Gastroesophageal sphincter (tissue), 4 donors: ENCODE measurements around the gene RPP21. TPM values are rescaled to one million over a fixed set of nuclear protein-coding genes. Genes with fewer than 3 reads are reported as not detected.

Experiments used
- ATAC-seq: fragments of 150-250 bp; one replicate; pipeline ENCODE4 v1.9.1; 2016; ENCODE audit warnings: mild to moderate bottlenecking, moderate library complexity
- H3K27ac ChIP-seq, 4 donors: fragments of 200-600 bp; sonication (generic) in 3 of 4; 1 replicate in 3 of 4; 2 replicates in 1 of 4; pipeline ENCODE4 v1.5.1; 2016 to 2019
- H3K27me3 ChIP-seq: fragments of 200-600 bp; sonication (generic); one replicate; pipeline ENCODE4 v1.5.1; 2019
- H3K36me3 ChIP-seq, 2 donors: fragments of 200-600 bp; sonication (generic); one replicate each; pipeline ENCODE4 v1.5.1; 2019; ENCODE audit warnings: control low read depth in 1 of 2
- H3K4me1 ChIP-seq, 3 donors: fragments of 200-600 bp; sonication (generic); 1 replicate in 2 of 3; 2 replicates in 1 of 3; pipeline ENCODE4 v1.5.1; 2016 to 2019; ENCODE audit warnings: control low read depth in 2 of 3
- H3K4me3 ChIP-seq, 2 donors: fragments of 200-600 bp; sonication (generic); one replicate each; pipeline ENCODE4 v1.5.1; 2019; ENCODE audit warnings: mild to moderate bottlenecking in 1 of 2, moderate library complexity in 1 of 2
- H3K9me3 ChIP-seq, 3 donors: fragments of 200-600 bp; sonication (generic); one replicate each; pipeline ENCODE4 v1.5.1; 2017 to 2019; ENCODE audit warnings: control low read depth in 2 of 3
- EP300 ChIP-seq: sonication (generic); formaldehyde crosslinking; IDR thresholded peaks from one replicate; pipeline ENCODE4 v1.6.1; 2017; ENCODE audit warnings: antibody characterized with exemption, mild to moderate bottlenecking
- POLR2A ChIP-seq, 2 donors: fragments of 450-650 bp; IDR thresholded peaks; one replicate each; pipeline ENCODE4 v1.6.1; 2017; ENCODE audit warnings: antibody characterized with exemption in 2 of 2, mild to moderate bottlenecking in 2 of 2, moderate library complexity in 1 of 2
- POLR2AphosphoS5 ChIP-seq: sonication (generic); formaldehyde crosslinking; IDR thresholded peaks from one replicate; pipeline ENCODE4 v1.6.1; 2017; ENCODE audit warnings: antibody characterized with exemption
- WGBS, 2 donors: methylation state at CpG; one replicate each; pipeline ENCODE4 v1.1.5; 2018; ENCODE audit warnings: low coverage in 1 of 2; 5-methylcytosine and 5-hydroxymethylcytosine counted together
- total RNA-seq, 4 donors: library from RNA; depleted of rRNA; stranded (reverse); fragments of >200 nt; gene quantifications; one replicate each; pipeline ENCODE4 v1.1.0, GENCODE V29; 2016
- TF ChIP-seq, protein P1 (sequence below), 4 experiments: fragments of 200-600 bp in 2 of 4; fragments of 450-650 bp in 2 of 4; sonication (generic) in 1 of 4; IDR thresholded peaks; one replicate each; pipeline ENCODE4 v1.5.1; 2017 to 2019; ENCODE audit warnings: antibody characterized with exemption in 4 of 4, mild to moderate bottlenecking in 2 of 4, moderate library complexity in 2 of 4

RPP21 gene
- total RNA-seq, 4 donors from 2014 or later: 60.7 to 137 (median 82.2) TPM

- Histone ChIP-seq H3K36me3 (peaks cover 0 to 42% of the 10 kb centered on the region in 2 donors), H3K27me3 (no peaks in the 10 kb centered on the region), H3K4me1 (peaks cover 0 to 35% (median 17%) of the 10 kb centered on the region in 3 donors), H3K9me3 (no peaks in the 10 kb centered on the region), H3K4me3 (no peak overlapping the region), H3K27ac (peak overlapping the region in 2 of 4 donors; percentile 1 to 99)
- TF ChIP-seq EP300: no peak
- TF ChIP-seq POLR2A (IDR thresholded peaks at IDR 0.05): no peak
- no peak for TF ChIP-seq POLR2AphosphoS5
- TF ChIP-seq, protein P1, sequence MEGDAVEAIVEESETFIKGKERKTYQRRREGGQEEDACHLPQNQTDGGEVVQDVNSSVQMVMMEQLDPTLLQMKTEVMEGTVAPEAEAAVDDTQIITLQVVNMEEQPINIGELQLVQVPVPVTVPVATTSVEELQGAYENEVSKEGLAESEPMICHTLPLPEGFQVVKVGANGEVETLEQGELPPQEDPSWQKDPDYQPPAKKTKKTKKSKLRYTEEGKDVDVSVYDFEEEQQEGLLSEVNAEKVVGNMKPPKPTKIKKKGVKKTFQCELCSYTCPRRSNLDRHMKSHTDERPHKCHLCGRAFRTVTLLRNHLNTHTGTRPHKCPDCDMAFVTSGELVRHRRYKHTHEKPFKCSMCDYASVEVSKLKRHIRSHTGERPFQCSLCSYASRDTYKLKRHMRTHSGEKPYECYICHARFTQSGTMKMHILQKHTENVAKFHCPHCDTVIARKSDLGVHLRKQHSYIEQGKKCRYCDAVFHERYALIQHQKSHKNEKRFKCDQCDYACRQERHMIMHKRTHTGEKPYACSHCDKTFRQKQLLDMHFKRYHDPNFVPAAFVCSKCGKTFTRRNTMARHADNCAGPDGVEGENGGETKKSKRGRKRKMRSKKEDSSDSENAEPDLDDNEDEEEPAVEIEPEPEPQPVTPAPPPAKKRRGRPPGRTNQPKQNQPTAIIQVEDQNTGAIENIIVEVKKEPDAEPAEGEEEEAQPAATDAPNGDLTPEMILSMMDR (IDR thresholded peaks at IDR 0.05): no peak
- ATAC-seq: no peak
These were observed 16.6 kb upstream of the RPP21 start for GRCh38 chr6:30328397-30328796.

DNA sequence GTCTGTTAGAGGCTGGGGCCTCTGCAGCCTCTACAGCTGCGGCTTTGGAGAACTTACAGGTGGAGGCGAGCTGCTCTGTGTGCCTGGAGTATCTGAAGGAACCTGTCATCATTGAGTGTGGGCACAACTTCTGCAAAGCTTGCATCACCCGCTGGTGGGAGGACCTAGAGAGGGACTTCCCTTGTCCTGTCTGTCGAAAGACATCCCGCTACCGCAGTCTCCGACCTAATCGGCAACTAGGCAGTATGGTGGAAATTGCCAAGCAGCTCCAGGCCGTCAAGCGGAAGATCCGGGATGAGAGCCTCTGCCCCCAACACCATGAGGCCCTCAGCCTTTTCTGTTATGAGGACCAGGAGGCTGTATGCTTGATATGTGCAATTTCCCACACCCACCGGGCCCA lies 15.6 kb upstream of the RPP21 start:
- Histone ChIP-seq H3K4me3 (no peak overlapping the region), H3K9me3 (no peaks in the 10 kb centered on the region), H3K27me3 (no peaks in the 10 kb centered on the region), H3K4me1 (peaks cover 0 to 26% (median 12%) of the 10 kb centered on the region in 3 donors), H3K27ac (no peak overlapping the region), H3K36me3 (peaks cover 0 to 52% of the 10 kb centered on the region in 2 donors)
- WGBS, 2 donors: 77 to 96% methylated on average over 3 of the region's 12 CpGs
- TF ChIP-seq POLR2A (IDR thresholded peaks at IDR 0.05): no peak
- ATAC-seq: no peak

- Histone ChIP-seq H3K36me3 (peaks cover 0 to 78% of the 10 kb centered on the region in 2 donors), H3K9me3 (no peaks in the 10 kb centered on the region), H3K27ac (no peak overlapping the region), H3K27me3 (no peaks in the 10 kb centered on the region), H3K4me1 (peaks cover 0 to 12% (median 0%) of the 10 kb centered on the region in 3 donors), H3K4me3 (no peak overlapping the region)
- 93 to 100% methylated on average over 1 to 3 of the region's 3 CpGs for WGBS, 2 donors
- no peak for ATAC-seq
- TF ChIP-seq POLR2A (IDR thresholded peaks at IDR 0.05) (no peak), EP300 (no peak), POLR2AphosphoS5 (no peak)
- TF ChIP-seq, protein P1 (IDR thresholded peaks at IDR 0.05): no peak
These were observed 13.0 kb upstream of the RPP21 start for GRCh38 chr6:30331981-30332380.

GRCh38 chr6:30334075-30334783 lies 10.7 kb upstream of the RPP21 start:
- Histone ChIP-seq H3K27me3 (no peaks in the 10 kb centered on the region), H3K4me1 (no peaks in the 10 kb centered on the region), H3K9me3 (no peaks in the 10 kb centered on the region), H3K4me3 (no peak overlapping the region), H3K36me3 (peaks cover 0 to 99% of the 10 kb centered on the region in 2 donors), H3K27ac (no peak overlapping the region)
- ATAC-seq: no peak
- TF ChIP-seq EP300: no peak
- no peak for TF ChIP-seq POLR2AphosphoS5
- TF ChIP-seq POLR2A (IDR thresholded peaks at IDR 0.05): no peak
- TF ChIP-seq, protein P1 (IDR thresholded peaks at IDR 0.05): no peak
- WGBS, 2 donors: 79 to 91% methylated on average over 2 of the region's 2 CpGs

DNA sequence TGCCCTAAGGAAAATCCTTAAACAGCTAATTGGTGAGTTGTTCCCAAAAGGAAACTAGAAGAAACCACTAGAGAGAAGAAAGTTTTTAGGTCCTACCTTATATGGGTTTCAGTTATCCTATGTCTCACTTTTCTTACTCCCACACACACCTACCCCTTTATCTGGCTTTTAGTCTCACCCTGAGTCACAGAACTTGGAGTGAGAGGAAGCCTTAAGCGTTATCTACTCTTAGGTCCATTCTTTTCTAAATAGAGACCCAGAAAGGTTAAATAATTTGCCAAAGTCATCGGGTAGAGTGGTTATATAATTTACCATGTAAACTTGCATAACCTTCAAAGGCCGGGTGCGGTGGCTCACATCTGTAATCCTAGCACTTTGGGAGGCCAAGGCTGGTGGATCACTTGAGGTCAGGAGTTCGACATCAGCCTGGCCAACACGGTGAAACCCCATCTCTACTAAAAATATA lies 4.3 kb upstream of the RPP21 start:
- H3K36me3 ChIP-seq: peaks cover 0 to 73% of the 10 kb centered on the region in 2 donors
- H3K4me3 ChIP-seq: no peak overlapping the region
- no peak for TF ChIP-seq EP300
- no peak for TF ChIP-seq POLR2AphosphoS5
- TF ChIP-seq POLR2A (IDR thresholded peaks at IDR 0.05): no peak
- TF ChIP-seq, protein P1 (IDR thresholded peaks at IDR 0.05): no peak
- no peaks in the 10 kb centered on the region for H3K27me3 ChIP-seq
- WGBS, 2 donors: 94 to 97% methylated on average over 2 to 4 of the region's 6 CpGs
- peaks cover 0 to 8% (median 0%) of the 10 kb centered on the region in 3 donors for H3K4me1 ChIP-seq
- ATAC-seq: no peak
- no peaks in the 10 kb centered on the region for H3K9me3 ChIP-seq
- no peak overlapping the region for H3K27ac ChIP-seq
